GM12874 (cell line): ENCODE data around the gene PLAAT2.

Experiments used
- TF ChIP-seq, protein P1 (sequence below): IDR thresholded peaks from 2 replicates; pipeline ENCODE4 v1.5.1; 2011; ENCODE audit warnings: low read depth, mild to moderate bottlenecking, control low read depth, low read length, moderate library complexity; ENCODE audit not compliant: insufficient read depth

Gene PLAAT2

DNA sequence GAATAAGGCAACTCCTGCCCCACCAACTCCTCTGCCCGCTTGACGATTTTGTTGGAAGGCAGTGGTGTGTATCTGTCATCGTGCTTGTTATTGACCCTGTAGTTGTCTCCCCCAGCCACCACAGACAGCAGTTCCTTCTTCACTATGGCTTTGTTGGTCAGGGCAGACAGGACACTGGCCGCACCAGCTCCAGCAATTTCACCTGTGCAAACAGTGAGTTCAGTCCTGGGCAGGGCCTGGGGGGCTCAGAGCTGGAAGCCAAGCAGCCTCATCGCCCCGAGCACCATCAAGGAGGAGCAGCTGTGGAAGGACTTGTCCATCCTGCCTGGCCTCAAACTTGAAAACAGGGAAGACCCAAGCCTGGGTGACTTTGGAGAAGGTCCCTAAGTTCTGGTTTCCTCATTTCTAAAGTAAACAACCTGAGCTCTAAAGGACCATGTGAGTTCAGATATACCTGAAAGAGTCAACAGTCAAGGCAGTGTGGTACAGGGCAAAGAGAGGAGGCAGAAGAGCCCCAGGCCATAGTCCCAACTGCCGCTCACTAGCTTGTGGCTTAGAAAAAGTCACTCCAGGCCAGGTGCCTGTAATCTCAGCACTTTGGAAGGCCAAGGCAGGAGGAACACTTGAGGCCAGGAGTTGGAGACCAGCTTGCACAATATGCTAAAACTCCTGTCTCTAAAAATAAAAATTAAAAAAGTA is 4.6 kb downstream of the PLAAT2 start:
- TF ChIP-seq, protein P1, sequence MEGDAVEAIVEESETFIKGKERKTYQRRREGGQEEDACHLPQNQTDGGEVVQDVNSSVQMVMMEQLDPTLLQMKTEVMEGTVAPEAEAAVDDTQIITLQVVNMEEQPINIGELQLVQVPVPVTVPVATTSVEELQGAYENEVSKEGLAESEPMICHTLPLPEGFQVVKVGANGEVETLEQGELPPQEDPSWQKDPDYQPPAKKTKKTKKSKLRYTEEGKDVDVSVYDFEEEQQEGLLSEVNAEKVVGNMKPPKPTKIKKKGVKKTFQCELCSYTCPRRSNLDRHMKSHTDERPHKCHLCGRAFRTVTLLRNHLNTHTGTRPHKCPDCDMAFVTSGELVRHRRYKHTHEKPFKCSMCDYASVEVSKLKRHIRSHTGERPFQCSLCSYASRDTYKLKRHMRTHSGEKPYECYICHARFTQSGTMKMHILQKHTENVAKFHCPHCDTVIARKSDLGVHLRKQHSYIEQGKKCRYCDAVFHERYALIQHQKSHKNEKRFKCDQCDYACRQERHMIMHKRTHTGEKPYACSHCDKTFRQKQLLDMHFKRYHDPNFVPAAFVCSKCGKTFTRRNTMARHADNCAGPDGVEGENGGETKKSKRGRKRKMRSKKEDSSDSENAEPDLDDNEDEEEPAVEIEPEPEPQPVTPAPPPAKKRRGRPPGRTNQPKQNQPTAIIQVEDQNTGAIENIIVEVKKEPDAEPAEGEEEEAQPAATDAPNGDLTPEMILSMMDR = no peak

DNA sequence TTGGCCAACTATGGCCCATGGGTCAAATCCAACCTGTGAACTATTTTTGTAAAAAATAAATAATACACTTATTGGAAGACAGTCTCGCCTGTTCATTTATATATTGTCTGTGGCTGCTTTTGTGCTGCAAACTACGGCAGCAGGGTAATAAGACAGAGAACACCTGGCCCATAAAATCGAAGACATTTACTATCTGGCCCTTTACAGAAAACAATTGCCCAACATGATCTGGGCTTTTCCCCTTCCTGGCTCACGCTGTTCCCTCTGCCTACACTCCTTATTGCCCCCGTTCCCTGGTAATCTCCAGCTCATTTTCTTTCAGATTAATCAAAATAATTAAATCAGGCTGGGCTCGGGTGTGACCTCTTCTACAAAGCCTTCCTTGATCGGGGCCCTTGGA is 5.6 kb downstream of the PLAAT2 start:
- TF ChIP-seq, protein P1 = no peak

DNA sequence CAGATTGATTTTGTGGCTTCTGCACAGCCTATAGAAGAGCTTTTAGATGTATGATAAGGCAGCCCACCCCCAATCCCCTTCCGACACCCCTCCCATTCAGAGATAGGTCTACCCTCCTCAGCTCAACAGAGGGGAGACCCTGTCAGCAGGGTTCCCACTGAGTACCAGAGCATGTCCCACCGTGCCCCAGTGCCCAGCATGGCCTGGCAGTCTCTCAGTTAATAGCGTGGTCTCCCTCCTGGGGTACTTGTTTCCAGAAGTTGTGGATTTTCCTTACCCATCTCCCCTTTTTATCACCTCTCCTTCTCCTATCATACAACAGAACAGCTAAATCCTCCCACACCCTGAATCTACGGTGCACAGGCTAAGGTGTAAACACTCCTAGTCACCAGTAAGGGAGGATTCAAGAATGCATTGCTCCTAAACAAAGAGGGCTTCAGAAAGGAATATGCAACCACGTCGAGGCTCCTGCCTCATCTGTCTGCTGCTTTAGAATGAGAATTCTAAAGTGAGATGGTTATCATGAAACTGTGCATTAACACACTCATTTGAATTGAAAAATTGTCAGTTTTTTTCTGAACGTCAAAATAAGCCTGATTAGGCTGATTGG is 6.7 kb downstream of the PLAAT2 start:
- TF ChIP-seq, protein P1 = no peak

DNA sequence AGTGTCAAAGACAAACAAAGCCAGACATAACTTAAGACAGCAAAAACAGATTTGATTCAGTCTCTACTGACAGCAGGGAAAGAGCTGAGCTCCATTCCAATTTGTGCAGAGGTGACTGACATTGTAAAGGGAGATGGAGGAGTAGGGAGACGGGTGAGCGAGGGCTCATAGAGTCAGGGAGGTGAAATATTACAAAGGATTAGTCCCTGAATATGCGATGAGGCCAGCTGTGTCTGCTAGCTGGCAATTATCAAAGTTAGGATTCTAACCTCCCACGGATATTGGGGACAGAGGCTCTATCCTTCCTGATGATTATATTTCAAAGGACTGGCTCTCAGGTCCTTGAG is 8.3 kb downstream of the PLAAT2 start:
- TF ChIP-seq, protein P1 = no peak

DNA sequence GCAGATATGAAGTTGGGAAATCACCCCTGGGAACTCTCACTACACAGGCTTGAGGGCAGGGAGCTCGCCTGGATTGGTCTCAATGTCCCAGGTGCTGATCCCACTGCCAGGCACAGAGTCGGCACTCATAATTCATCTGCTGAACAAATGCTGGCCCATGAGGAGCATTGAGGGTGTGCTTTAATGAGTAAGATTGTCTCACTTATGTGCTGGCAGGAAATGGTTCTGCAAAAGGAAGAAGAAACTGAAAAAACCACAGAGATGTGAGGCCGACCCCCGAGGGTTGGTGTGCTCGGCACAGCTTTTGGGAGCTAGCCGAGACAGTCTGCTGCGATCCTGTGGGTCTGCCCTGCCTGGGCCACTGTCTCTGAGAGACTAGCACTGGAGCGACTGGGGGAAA is 9.4 kb downstream of the PLAAT2 start:
- TF ChIP-seq, protein P1 = no peak

DNA sequence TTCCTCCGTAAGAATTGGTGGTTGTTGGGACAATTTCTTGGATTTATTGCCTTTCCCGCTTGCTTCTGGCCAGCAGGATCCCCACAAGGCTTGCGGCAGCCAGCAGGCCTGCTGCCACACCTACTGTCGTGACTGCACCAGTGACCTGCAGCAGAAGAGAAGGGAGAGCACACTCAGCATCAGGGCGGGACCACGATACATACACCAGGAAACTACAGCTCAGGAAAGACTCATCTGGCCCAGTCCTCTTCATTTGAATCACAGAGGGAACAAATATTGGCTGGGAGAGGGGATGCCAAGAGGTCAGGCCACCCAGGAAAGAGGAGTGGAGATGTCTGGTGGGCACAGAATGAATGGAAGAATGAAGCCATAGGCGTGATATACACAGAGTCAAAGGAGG is 10.3 kb downstream of the PLAAT2 start:
- TF ChIP-seq, protein P1 = no peak

DNA sequence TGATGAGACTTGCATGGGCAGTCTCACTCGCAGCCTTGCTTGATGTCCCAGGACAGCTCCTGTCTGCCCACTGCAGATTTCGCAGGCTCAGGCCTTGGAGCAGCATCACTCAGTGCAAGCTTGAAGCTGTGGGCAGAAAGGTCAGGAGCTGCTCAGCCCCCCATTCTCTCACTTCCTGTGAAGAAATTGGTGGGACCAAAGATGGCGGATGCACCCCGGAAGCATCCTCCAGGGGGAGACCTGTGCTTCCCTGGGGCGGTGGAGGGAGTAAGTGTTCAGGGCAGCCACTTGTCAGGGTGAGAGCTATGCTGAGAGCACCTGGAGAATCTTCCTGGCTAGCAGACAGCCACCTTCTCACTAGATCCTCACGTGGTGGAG is 11.3 kb downstream of the PLAAT2 start:
- TF ChIP-seq, protein P1 = no peak
